ENCODE measurements around the gene FSIP1.

Gene FSIP1

DNA sequence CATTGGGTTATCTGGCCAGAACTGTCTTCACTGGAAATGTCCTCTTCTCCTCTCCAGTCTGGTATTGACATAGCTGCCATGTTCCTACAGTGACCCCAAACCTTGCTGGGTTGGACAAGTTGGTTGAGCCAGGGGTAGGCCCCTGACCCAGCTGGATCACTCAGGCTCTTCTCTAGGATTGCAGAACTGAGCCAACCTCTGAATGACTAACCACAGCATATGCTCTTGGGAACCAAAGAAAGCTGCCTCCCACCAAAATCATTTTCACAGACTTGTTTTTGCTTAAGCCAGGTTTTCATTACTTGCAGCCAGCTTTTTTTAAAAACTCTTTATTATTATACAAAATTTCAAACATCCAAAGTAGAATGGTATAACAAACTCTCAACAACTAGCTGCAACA is 41.4 kb downstream of the FSIP1 start:
- in situ Hi-C loops (cut with HindIII; ENCODE audit: low pct_ligation_motif_present, low sequenced_read_pairs): no loop called here
- Histone ChIP-seq H3K27ac (no peak overlapping the region), H3K4me3 (ENCODE audit: low read depth, low read length) (no peak overlapping the region), H3K36me3 (replicated peaks) (no peaks in the 10 kb centered on the region), H3K27me3 (replicated peaks) (no peaks in the 10 kb centered on the region)
- TF ChIP-seq CTCF (IDR thresholded peaks at IDR 0.05; ENCODE audit: low read depth, low read length, missing control alignments): no peak
- peak; percentile 6 for DNase-seq

GRCh38 chr15:39738998-39739397 is 43.6 kb downstream of the FSIP1 start:
- in situ Hi-C loops (cut with HindIII; ENCODE audit: low pct_ligation_motif_present, low sequenced_read_pairs): no loop called here
- Histone ChIP-seq H3K27ac (no peak overlapping the region), H3K36me3 (replicated peaks) (no peaks in the 10 kb centered on the region), H3K4me3 (ENCODE audit: low read depth, low read length) (no peak overlapping the region), H3K27me3 (replicated peaks) (no peaks in the 10 kb centered on the region)
- no peak for TF ChIP-seq CTCF (IDR thresholded peaks at IDR 0.05; ENCODE audit: low read depth, low read length, missing control alignments)
- no peak for DNase-seq

DNA sequence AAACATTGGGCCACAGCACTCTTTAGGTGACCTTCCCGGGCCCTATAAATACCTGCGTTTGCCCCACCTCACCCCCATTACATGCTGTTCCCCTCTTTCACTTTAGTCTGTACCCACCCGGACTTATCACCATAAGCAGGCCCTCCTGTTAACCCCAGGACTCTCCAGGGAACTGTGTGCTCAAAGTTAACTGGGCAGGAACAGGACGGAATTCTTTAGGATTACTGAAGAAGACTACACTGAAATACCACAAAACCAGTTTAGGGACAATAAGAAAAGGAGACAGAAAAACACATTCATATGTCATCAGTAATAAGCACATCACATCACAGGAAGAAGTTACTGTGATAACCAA is 45.5 kb downstream of the FSIP1 start:
- Histone ChIP-seq H3K4me3 (ENCODE audit: low read depth, low read length) (no peak overlapping the region), H3K27ac (no peak overlapping the region), H3K27me3 (replicated peaks) (no peaks in the 10 kb centered on the region), H3K36me3 (replicated peaks) (no peaks in the 10 kb centered on the region)
- in situ Hi-C loops (cut with HindIII; ENCODE audit: low pct_ligation_motif_present, low sequenced_read_pairs): no loop called here
- DNase-seq: no peak
- TF ChIP-seq CTCF (IDR thresholded peaks at IDR 0.05; ENCODE audit: low read depth, low read length, missing control alignments): no peak

DNA sequence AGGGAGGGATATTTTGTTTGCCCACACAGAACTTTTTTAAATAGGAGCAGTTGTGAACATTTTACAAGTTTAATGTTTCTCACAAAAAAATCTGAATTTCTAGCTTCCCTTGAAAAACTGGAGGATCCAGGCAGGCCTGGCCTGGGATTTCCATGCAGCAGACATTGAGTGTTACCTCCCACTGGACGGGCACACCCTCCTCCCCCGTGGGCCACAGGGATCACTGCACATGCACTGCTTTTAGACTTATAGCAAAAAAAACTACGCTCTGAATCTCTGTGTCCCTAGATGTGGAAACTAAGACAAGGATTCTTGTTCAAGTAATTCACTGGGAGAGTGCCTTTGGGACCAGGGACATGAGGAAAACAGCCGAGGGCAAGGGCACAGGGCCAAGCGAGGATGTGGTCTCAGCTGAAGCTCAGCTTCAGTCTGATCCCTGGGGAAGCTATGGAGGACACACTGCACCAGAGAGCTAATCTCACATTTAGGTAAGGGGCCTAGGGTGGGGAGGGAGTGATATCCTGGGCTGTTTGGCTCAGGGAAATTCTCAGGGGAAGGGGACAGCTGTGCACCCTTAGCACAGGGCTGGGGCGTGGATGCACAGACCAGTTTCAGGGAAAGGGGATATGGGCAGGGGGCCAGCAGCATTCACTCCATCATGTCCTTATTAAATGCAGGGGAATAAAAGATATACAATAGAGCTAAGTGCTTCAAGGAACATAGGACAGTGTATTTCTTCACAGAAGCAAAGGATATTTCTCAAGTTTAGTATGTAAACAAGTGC is 46.0 kb downstream of the FSIP1 start:
- in situ Hi-C loops (cut with HindIII; ENCODE audit: low pct_ligation_motif_present, low sequenced_read_pairs): no loop called here
- Histone ChIP-seq H3K36me3 (replicated peaks) (no peaks in the 10 kb centered on the region), H3K27ac (no peak overlapping the region), H3K4me3 (ENCODE audit: low read depth, low read length) (no peak overlapping the region), H3K27me3 (replicated peaks) (no peaks in the 10 kb centered on the region)
- no peak for TF ChIP-seq CTCF (IDR thresholded peaks at IDR 0.05; ENCODE audit: low read depth, low read length, missing control alignments)
- no peak for DNase-seq

- Histone ChIP-seq H3K27me3 (replicated peaks) (no peaks in the 10 kb centered on the region), H3K36me3 (replicated peaks) (no peaks in the 10 kb centered on the region), H3K4me3 (ENCODE audit: low read depth, low read length) (no peak overlapping the region), H3K27ac (no peak overlapping the region)
- in situ Hi-C loops (cut with HindIII; ENCODE audit: low pct_ligation_motif_present, low sequenced_read_pairs): no loop called here
- no peak for TF ChIP-seq CTCF (IDR thresholded peaks at IDR 0.05; ENCODE audit: low read depth, low read length, missing control alignments)
- no peak for DNase-seq
Observed at GRCh38 chr15:39735120-39735717, 47.4 kb downstream of the FSIP1 start.

Measured in brain microvascular endothelial cell (primary cell).